Astrocyte of the cerebellum (primary cell): ENCODE results near the gene MIGA1.
"Not testable (repeated sequence)": the region's sequence is repeated elsewhere in the genome, so short reads cannot be mapped to it uniquely, and the experiment has no call there.

Source experiments
- DNase-seq: peaks from one replicate; pipeline ENCODE4 v3.0.0-alpha.2; 2011; ENCODE audit warnings: low read depth
- H3K4me3 ChIP-seq: 2 replicates; pipeline ENCODE4 v1.5.1; 2011; ENCODE audit warnings: mild to moderate bottlenecking, low read depth, low read length, moderate library complexity
- CTCF ChIP-seq: IDR thresholded peaks from 2 replicates; pipeline ENCODE4 v1.5.1; 2012; ENCODE audit warnings: low read length, low read depth, moderate library complexity, mild to moderate bottlenecking; ENCODE audit errors: missing control alignments
- in situ Hi-C: cut with HindIII; loops from 2 replicates; pipeline ENCODE4 v1.10.0; 2017; ENCODE audit warnings: low sequenced_read_pairs

MIGA1 gene

GRCh38 chr1:77776007-77776700 lies 3.3 kb upstream of the MIGA1 start:
- H3K4me3 ChIP-seq: no peak overlapping the region
- in situ Hi-C loops: no loop called here
- TF ChIP-seq CTCF: no peak
- DNase-seq: no peak

GRCh38 chr1:77781683-77782082 lies 2.2 kb downstream of the MIGA1 start:
- H3K4me3 ChIP-seq: no peak overlapping the region
- in situ Hi-C loops: no loop called here
- DNase-seq: no peak
- no peak for TF ChIP-seq CTCF

GRCh38 chr1:77783141-77783540 lies 3.7 kb downstream of the MIGA1 start:
- DNase-seq: no peak
- no peak overlapping the region for H3K4me3 ChIP-seq
- in situ Hi-C loops: no loop called here
- TF ChIP-seq CTCF: no peak

GRCh38 chr1:77786093-77786741 lies 6.8 kb downstream of the MIGA1 start:
- DNase-seq, H3K4me3 ChIP-seq, in situ Hi-C loops: not testable (repeated sequence)

GRCh38 chr1:77794550-77794949 lies 15.1 kb downstream of the MIGA1 start:
- DNase-seq: no peak
- H3K4me3 ChIP-seq: no peak overlapping the region
- in situ Hi-C loops: no loop called here
- TF ChIP-seq CTCF: no peak

GRCh38 chr1:77796695-77797405 lies 17.4 kb downstream of the MIGA1 start:
- no peak for DNase-seq
- in situ Hi-C loops: loop anchor here (5.0 kb wide), 1 partner anchor 55 kb away; no protein-coding TSS in a partner anchor
- no peak for TF ChIP-seq CTCF
- H3K4me3 ChIP-seq: no peak overlapping the region

GRCh38 chr1:77797991-77798390 lies 18.5 kb downstream of the MIGA1 start:
- no peak for DNase-seq
- TF ChIP-seq CTCF: no peak
- in situ Hi-C loops: loop anchor here (5.0 kb wide), 1 partner anchor 56 kb away; no protein-coding TSS in a partner anchor
- H3K4me3 ChIP-seq: no peak overlapping the region
